ENCODE data around the gene GALNTL6.
A peak's percentile ranks its signal among the peaks of the same experiment; 100 is the strongest.

GALNTL6 gene

GRCh38 chr4:172573899-172574298 is 760.7 kb downstream of the GALNTL6 start:
- no peaks in the 10 kb centered on the region for H3K36me3 Mint-ChIP-seq (ENCODE audit: low read depth)
- no peaks in the 10 kb centered on the region for H3K4me1 Mint-ChIP-seq
- no peak overlapping the region for H3K27ac Mint-ChIP-seq
- H3K9me3 Mint-ChIP-seq, result peaks cover 2% of the 10 kb centered on the region
- H3K4me3 Mint-ChIP-seq, result no peak overlapping the region
- no peak for TF ChIP-seq CTCF (IDR thresholded peaks at IDR 0.05)
- H3K27me3 Mint-ChIP-seq (ENCODE audit: low read depth, poor library complexity), result no peaks in the 10 kb centered on the region
- no peak for DNase-seq

GRCh38 chr4:172578712-172579111 is 765.5 kb downstream of the GALNTL6 start:
- no peak for TF ChIP-seq CTCF (IDR thresholded peaks at IDR 0.05)

GRCh38 chr4:172584816-172585215 is 771.6 kb downstream of the GALNTL6 start:
- Mint-ChIP-seq H3K27ac (no peak overlapping the region), H3K36me3 (ENCODE audit: low read depth) (no peaks in the 10 kb centered on the region), H3K4me1 (no peaks in the 10 kb centered on the region), H3K4me3 (no peak overlapping the region), H3K27me3 (ENCODE audit: low read depth, poor library complexity) (no peaks in the 10 kb centered on the region), H3K9me3 (no peaks in the 10 kb centered on the region)
- DNase-seq, result no peak
- no peak for TF ChIP-seq CTCF (IDR thresholded peaks at IDR 0.05)

More at GRCh38 chr4:172578712-172579111, 765.5 kb downstream of the GALNTL6 start:
- Mint-ChIP-seq H3K4me3 (no peak overlapping the region), H3K27ac (no peak overlapping the region), H3K27me3 (ENCODE audit: low read depth, poor library complexity) (no peaks in the 10 kb centered on the region), H3K4me1 (no peaks in the 10 kb centered on the region), H3K36me3 (ENCODE audit: low read depth) (no peaks in the 10 kb centered on the region), H3K9me3 (no peaks in the 10 kb centered on the region)
- no peak for DNase-seq

- H3K9me3 Mint-ChIP-seq, result no peaks in the 10 kb centered on the region
- no peak for DNase-seq
These were observed 783.0 kb downstream of the GALNTL6 start for GRCh38 chr4:172596206-172596605.

GRCh38 chr4:172599554-172599953 is 786.4 kb downstream of the GALNTL6 start:
- no peak for TF ChIP-seq CTCF (IDR thresholded peaks at IDR 0.05)
- Mint-ChIP-seq H3K27ac (no peak overlapping the region), H3K4me1 (peaks cover 14% of the 10 kb centered on the region), H3K4me3 (no peak overlapping the region), H3K27me3 (ENCODE audit: low read depth, poor library complexity) (no peaks in the 10 kb centered on the region), H3K36me3 (ENCODE audit: low read depth) (no peaks in the 10 kb centered on the region), H3K9me3 (no peaks in the 10 kb centered on the region)
- DNase-seq, result no peak

More at GRCh38 chr4:172596206-172596605, 783.0 kb downstream of the GALNTL6 start:
- Mint-ChIP-seq H3K36me3 (ENCODE audit: low read depth) (no peaks in the 10 kb centered on the region), H3K27me3 (ENCODE audit: low read depth, poor library complexity) (no peaks in the 10 kb centered on the region), H3K4me3 (no peak overlapping the region), H3K4me1 (peaks cover 10% of the 10 kb centered on the region), H3K27ac (peak overlapping the region; percentile 74)
- TF ChIP-seq CTCF (IDR thresholded peaks at IDR 0.05), result no peak

- no peak for DNase-seq
- Mint-ChIP-seq H3K36me3 (ENCODE audit: low read depth) (no peaks in the 10 kb centered on the region), H3K4me1 (peaks cover 14% of the 10 kb centered on the region), H3K27ac (no peak overlapping the region), H3K4me3 (no peak overlapping the region), H3K27me3 (ENCODE audit: low read depth, poor library complexity) (no peaks in the 10 kb centered on the region), H3K9me3 (no peaks in the 10 kb centered on the region)
- TF ChIP-seq CTCF (IDR thresholded peaks at IDR 0.05), result no peak
These were observed 788.0 kb downstream of the GALNTL6 start for GRCh38 chr4:172601195-172601594.
